HL-60 (cell line): ENCODE data around the gene PICK1.

Source experiments
- CTCF ChIP-seq: IDR thresholded peaks from one replicate; pipeline ENCODE4 v1.5.1; 2011; ENCODE audit warnings: low read length, control low read depth, inconsistent platforms; ENCODE audit not compliant: insufficient read depth
- POLR2AphosphoS5 ChIP-seq: IDR thresholded peaks from 2 replicates; pipeline ENCODE4 v1.6.1; 2012; ENCODE audit warnings: low read depth
- SPI1 ChIP-seq: IDR thresholded peaks from 2 replicates; pipeline ENCODE4 v1.6.1; 2012; ENCODE audit warnings: low read depth, mild to moderate bottlenecking, borderline replicate concordance

GRCh38 chr22:38069372-38070249 lies 12.4 kb downstream of the PICK1 start:
- TF ChIP-seq SPI1 (no peak), POLR2AphosphoS5 (no peak), CTCF (no peak)
